ENCODE data around the gene VWA5B1.
"Not testable (repeated sequence)": the region's sequence is repeated elsewhere in the genome, so short reads cannot be mapped to it uniquely, and the experiment has no call there.

The VWA5B1 gene

GRCh38 chr1:20281801-20282200 is 8.9 kb upstream of the VWA5B1 start:
- no peak for DNase-seq

- peak; percentile 27 for DNase-seq
These were observed 8.1 kb upstream of the VWA5B1 start for GRCh38 chr1:20282533-20282932.

DNA sequence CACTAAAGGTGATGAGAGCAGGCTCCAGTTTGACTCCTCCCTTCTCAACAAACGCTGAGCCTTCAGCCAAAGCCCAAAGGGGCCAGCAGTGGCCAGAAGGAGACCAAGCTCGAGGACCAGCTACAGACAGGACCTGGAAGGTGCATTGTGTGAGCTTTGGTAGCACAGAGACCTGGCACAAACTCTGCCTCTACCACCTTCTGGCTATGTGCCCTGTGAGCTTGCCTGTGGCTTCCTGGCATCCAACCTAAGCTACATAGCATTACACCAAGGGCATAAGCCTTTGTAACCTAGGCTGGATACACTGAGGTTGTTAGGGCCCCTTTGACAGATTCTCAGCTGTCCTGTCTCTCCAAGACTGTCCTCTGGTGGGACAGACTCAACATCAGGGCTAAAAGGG is 6.6 kb upstream of the VWA5B1 start:
- no peak for DNase-seq

- no peak for DNase-seq
These were observed 6.0 kb upstream of the VWA5B1 start for GRCh38 chr1:20284625-20285024.

DNA sequence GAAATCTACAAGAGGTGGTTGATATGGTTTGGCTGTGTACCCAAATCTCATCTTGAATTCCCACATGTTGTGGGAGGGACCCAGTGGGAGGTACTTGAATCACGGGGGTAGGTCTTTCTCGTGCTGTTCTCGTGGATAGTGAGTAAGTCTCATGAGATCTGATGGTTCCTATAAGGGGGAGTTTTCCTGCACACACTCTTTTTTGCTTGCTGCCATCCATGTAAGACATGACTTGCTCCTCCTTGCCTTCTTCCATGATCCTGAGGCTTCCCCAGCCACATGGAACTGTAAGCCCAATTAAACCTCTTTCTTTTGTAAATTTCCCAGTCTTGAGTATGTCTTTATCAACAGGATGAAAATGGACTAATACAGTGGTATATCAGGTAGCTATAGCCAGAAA is 5.2 kb upstream of the VWA5B1 start:
- DNase-seq, result no peak

GRCh38 chr1:20287696-20288095 is 3.0 kb upstream of the VWA5B1 start:
- not testable (repeated sequence) for DNase-seq

- DNase-seq, result no peak
These were observed 990 bp downstream of the VWA5B1 start for GRCh38 chr1:20291645-20292084.

- no peak for DNase-seq
These were observed 8.0 kb downstream of the VWA5B1 start for GRCh38 chr1:20298626-20299025.

DNA sequence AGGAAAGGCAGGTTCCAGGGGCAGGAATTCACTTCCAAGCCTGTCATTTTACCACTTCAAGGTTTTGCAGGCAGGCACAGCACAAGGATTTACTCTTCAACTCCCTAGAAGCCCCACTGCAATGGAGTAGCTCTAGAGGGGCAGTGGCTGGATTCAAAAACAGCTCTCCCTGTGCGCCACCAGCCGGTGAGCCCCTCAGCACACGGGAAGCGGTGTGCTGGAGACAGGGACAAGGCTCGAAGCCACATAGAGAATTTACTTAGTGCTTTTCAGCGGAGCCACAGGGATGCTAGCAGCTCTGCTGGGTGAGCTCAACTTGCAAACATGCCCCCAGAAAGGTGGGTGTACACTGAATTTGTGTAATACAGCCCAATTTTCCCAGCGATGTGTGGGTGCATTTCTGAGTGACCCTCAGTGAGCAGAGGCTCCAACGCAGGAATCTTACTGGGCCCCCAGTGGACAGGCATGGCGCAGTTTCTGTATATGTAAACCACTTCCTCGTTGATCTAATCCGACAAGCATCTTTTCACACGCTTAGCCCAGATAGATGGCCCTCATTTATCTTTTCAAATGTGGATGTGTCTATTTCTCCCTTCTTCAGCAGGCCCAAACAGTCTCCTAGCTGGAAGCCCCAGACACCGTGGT is 10.9 kb downstream of the VWA5B1 start:
- DNase-seq, result no peak

GRCh38 chr1:20302108-20302471 is 11.4 kb downstream of the VWA5B1 start:
- DNase-seq, result no peak

DNA sequence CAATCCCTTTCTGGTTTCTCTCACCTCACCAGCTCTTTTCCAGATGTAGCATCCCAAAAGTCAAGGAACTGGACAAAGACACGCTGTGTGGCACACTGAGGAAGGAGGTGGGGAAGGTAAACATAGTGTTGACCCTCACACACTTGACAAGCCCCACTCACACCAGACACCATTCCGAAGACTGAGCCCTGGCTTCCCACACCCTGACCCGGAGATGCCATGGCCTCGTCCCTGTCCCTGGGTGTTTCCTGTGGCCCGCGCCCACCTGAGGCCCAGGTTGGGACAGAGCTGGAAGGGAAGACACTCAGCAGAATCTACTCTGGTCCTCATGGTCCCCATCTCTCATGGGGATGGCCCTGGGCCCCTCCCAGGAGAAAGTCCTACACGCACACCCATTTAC is 16.4 kb downstream of the VWA5B1 start:
- DNase-seq, result no peak

GRCh38 chr1:20308569-20308968 is 17.9 kb downstream of the VWA5B1 start:
- no peak for DNase-seq

DNA sequence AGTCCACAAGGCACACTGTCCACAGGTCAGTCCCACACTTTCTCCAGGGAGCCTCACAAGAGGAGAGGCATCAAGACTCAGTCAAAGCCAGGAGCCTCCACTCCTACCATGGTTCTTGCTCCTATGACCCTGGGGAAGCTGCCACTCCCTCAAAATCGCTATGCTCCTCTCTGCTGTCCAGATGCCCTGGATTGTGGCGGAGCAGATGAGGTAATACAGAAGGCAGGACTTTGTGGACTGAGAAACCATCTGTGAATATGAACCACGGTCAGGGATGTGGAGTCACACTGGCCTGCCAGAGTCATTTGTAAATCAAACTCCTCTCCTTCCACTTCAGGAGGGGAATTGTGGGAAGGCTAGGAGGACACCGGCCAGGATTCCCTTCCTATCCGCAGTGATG is 20.6 kb downstream of the VWA5B1 start:
- no peak for DNase-seq

GRCh38 chr1:20312310-20312709 is 21.6 kb downstream of the VWA5B1 start:
- DNase-seq, result no peak

- no peak for DNase-seq
These were observed 22.1 kb downstream of the VWA5B1 start for GRCh38 chr1:20312818-20313217.

DNA sequence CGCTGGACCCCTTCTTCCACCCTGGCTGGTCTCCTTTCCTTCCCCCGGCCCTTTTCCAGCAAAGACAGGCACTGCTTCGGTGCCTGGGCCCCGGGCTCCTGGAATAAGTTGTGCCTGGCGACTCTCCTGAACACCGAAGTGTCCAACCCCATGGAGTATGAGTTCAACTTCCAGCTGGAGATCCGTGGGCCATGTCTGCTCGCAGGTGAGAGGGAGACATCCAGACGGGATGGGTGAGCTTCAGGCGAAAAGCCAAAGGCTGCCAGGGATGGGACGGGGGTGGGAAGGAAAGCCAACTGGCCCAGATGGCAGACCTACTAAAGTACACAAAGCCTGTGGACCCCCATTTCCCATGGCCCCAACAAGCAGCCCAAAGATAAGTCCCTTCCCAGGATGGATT is 26.8 kb downstream of the VWA5B1 start:
- no peak for DNase-seq

GRCh38 chr1:20318521-20318920 is 27.8 kb downstream of the VWA5B1 start:
- DNase-seq, result no peak

GRCh38 chr1:20318971-20319370 is 28.3 kb downstream of the VWA5B1 start:
- no peak for DNase-seq

DNA sequence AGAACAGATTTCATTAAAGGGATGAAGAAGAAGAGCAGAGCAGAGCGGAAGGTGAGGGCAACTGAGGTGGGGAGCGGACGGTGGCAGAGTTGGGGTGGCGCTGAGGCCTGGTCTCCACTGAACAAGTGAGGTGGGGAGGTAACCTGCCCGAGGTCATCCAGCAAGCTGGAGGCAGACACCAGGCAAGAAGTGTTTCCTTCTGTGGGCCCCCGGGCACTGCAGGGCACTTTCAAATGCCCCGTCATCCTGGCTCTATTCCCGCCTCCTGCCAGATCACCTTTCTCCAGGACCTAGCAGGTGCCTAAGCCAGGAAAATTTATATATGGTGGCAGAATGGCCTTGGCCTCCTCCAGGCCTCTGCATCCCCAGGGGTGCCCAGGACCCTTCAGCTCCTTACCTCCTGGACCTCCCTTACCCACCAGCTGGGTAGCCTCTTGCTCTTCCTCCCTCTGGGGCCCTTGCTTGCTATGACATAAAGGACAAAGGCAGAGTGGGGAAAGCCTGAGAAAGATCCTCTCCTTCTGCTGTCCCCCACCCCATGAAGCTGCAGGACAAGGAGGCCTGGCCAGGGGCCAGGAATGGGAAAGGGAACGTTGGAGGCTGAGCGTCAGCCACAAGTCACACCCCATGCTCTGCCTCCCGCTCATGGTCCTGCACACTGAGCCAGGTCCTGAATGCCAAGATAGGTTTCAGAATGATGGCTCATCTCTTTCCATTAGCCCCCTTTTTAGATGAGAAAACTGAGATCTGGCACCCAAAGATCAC is 29.0 kb downstream of the VWA5B1 start:
- DNase-seq, result no peak

DNA sequence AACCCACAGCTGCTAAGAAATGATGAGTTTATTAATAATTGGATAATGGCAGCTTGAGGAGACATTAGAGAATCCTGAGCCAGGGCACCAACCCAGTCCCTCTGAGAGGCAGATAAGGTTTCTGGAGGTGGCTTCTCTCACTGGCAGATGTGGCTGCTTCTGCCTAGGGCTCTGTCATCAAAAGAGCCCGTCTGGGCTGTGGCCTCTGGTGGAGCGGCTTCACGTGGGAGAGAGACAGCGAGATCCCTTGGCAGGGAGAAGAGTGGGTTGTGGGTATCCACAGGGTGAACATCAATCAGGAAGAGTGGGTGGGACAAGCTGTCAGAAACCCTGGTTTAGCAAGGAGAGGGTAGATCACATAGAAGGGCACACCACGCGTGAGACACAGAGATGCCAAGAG is 30.0 kb downstream of the VWA5B1 start:
- no peak for DNase-seq

DNA sequence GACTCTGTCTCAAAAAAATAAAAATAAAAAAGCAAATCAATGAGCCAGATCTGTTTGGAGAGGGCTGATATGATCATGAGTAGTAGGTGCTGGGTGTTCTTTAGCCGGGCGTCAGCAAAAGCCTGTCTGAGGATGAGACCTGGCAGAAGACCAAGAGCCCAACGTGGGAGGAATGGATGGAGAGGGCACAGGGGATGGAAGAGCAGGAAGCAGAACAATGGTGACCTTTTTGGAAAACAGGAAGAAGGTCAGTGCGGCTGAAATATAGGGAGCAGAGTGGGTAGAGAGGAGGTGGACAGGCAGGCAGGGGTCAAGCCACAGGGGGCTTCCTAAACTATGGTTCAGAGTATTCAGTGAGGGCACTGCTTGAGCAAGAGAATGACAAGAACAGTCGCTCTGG is 30.9 kb downstream of the VWA5B1 start:
- DNase-seq, result no peak

- DNase-seq, result no peak
These were observed 31.6 kb downstream of the VWA5B1 start for GRCh38 chr1:20322081-20322824.

DNA sequence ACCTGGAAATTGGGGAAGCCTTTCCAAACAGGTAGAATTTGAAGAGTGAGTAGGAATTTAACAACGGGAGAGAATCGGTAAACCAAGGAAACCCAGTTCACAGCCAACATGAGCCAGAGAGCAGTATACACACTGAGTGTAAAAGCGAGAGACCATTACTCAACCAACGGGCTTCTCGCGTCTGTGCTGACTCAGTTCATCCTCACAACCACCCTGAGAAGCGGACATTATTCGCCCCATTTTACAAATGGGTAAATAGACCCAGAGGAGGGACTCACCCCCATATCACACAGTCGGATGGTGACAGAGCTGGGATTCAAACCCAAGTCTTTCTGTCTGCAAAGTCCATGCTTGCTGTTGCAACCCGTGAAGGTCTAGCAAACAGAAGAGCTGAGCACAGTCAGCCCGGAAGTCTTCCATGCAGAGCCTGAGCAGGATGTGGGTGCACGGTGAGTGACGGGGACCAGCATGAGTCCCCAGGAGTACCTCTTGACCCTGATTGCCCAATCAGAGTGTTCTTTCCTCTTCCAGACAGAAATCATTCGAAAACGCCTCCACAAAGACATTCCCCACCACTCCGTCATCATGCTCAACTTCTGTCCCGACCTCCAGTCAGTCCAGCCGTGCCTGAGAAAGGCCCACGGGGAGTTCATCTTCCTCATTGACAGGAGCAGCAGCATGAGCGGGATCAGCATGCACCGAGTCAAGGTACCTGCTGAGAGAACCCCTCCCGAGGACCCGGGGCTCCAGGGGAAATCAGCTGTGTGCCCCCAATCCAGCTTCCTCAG is 32.3 kb downstream of the VWA5B1 start:
- no peak for DNase-seq

Data from femur (tissue), 1 donor.